SK-N-SH (cell line): ENCODE data around the gene DGKE. TPM values are rescaled to one million over a fixed set of nuclear protein-coding genes. Genes with fewer than 3 reads are reported as not detected.

Source experiments
- CTCF ChIA-PET: fragments of 300-600, 350-600 bp; formaldehyde crosslinking; extraction: SDS; loops from one replicate; lab custom pipeline; 2021; lab: Yijun Ruan, JAX
- POLR2A ChIA-PET: fragments of 350-600 bp; sonication (Branson Sonifier 250); formaldehyde crosslinking; extraction: SDS; loops from one replicate; lab custom pipeline; 2020; ENCODE audit warnings: antibody characterized with exemption, inconsistent platforms; lab: Yijun Ruan, JAX
- DNase-seq: peaks from one replicate; pipeline ENCODE4 v3.0.0; 2012
- H2AFZ ChIP-seq: fragments of 200-600 bp; sonication (generic); 2 replicates; pipeline ENCODE4 v1.8.1; 2016; ENCODE audit warnings: antibody characterized with exemption, mild to moderate bottlenecking, low read depth
- H3F3A ChIP-seq: fragments of 200-600 bp; sonication (generic); replicated peaks from 2 replicates; pipeline ENCODE3; 2016; ENCODE audit warnings: antibody characterized with exemption, mild to moderate bottlenecking; ENCODE audit not compliant: insufficient read depth
- H3K27ac ChIP-seq, 2 experiments: fragments of 200-500 bp in 1 of 2; fragments of 200-600 bp in 1 of 2; sonication (Bioruptor generic) in 1 of 2; sonication (generic), shearing (Covaris generic) in 1 of 2; 2 replicates each; pipeline versions ENCODE4 v1.5.1 to v1.6.1; 2014 to 2016; ENCODE audit warnings: low read depth in 2 of 2, inconsistent platforms in 1 of 2, low read length in 1 of 2, mild to moderate bottlenecking in 1 of 2, mixed read lengths in 1 of 2
- H3K27me3 ChIP-seq: fragments of 200-600 bp; sonication (generic), shearing (Covaris generic); 2 replicates; pipeline ENCODE4 v1.6.1; 2016; ENCODE audit warnings: mixed run types; ENCODE audit not compliant: insufficient read depth
- H3K36me3 ChIP-seq, 2 experiments: fragments of 200-500 bp in 1 of 2; fragments of 200-600 bp in 1 of 2; sonication (Bioruptor generic) in 1 of 2; sonication (generic) in 1 of 2; replicated peaks in 1 of 2; 2 replicates each; pipeline versions ENCODE3 to v1.5.1; 2014 to 2016; ENCODE audit warnings: low read length in 1 of 2, mild to moderate bottlenecking in 1 of 2; ENCODE audit not compliant: insufficient read depth in 2 of 2, control insufficient read depth in 1 of 2
- H3K4me1 ChIP-seq, 2 experiments: fragments of 200-500 bp in 1 of 2; fragments of 200-600 bp in 1 of 2; sonication (Bioruptor generic) in 1 of 2; sonication (generic), shearing (Covaris generic) in 1 of 2; 2 replicates each; pipeline versions ENCODE4 v1.5.1 to v1.6.1; 2014 to 2016; ENCODE audit warnings: low read depth in 1 of 2, low read length in 1 of 2, mixed run types in 1 of 2; ENCODE audit not compliant: insufficient read depth in 2 of 2, control insufficient read depth in 1 of 2
- H3K4me2 ChIP-seq: fragments of 200-600 bp; sonication (generic), shearing (Covaris generic); 2 replicates; pipeline ENCODE4 v1.6.1; 2017; ENCODE audit warnings: mixed run types
- H3K4me3 ChIP-seq, 2 experiments: fragments of 200-500 bp in 1 of 2; fragments of 200-600 bp in 1 of 2; sonication (Bioruptor generic) in 1 of 2; sonication (generic), shearing (Covaris generic) in 1 of 2; 2 replicates each; pipeline versions ENCODE4 v1.5.1 to v1.8.1; 2014 to 2016; ENCODE audit warnings: low read depth in 2 of 2, inconsistent platforms in 1 of 2, low read length in 1 of 2, mild to moderate bottlenecking in 1 of 2, mixed read lengths in 1 of 2, moderate library complexity in 1 of 2
- H3K79me2 ChIP-seq: fragments of 200-600 bp; sonication (generic); 2 replicates; pipeline ENCODE4 v1.8.1; 2017; ENCODE audit warnings: mild to moderate bottlenecking; ENCODE audit not compliant: insufficient read depth
- H3K9ac ChIP-seq: fragments of 200-600 bp; sonication (generic); 2 replicates; pipeline ENCODE4 v1.6.1; 2017; ENCODE audit warnings: mixed run types
- H3K9me2 ChIP-seq: fragments of 200-600 bp; sonication (generic); 2 replicates; pipeline ENCODE4 v1.6.1; 2017; ENCODE audit warnings: mixed run types
- H3K9me3 ChIP-seq: fragments of 200-600 bp; sonication (generic); 2 replicates; pipeline ENCODE4 v1.6.1; 2017; ENCODE audit warnings: mixed run types, mild to moderate bottlenecking, moderate library complexity
- H4K20me1 ChIP-seq: fragments of 200-600 bp; sonication (generic); 2 replicates; pipeline ENCODE4 v1.6.1; 2017; ENCODE audit warnings: mild to moderate bottlenecking, mixed run types; ENCODE audit not compliant: insufficient read depth
- CTCF ChIP-seq: fragments of 200-600 bp; sonication (generic); IDR thresholded peaks from 2 replicates; pipeline ENCODE4 v1.6.1; 2017; ENCODE audit warnings: antibody characterized with exemption, mild to moderate bottlenecking, moderate library complexity
- ELF1 ChIP-seq: IDR thresholded peaks from 2 replicates; pipeline ENCODE4 v1.4.0; 2012
- FOXM1 ChIP-seq: IDR thresholded peaks from 2 replicates; pipeline ENCODE4 v1.4.0; 2012; ENCODE audit warnings: low read depth, mild to moderate bottlenecking
- GABPA ChIP-seq: IDR thresholded peaks from 2 replicates; pipeline ENCODE4 v1.4.0; 2012; ENCODE audit warnings: low read depth, mild to moderate bottlenecking
- GATA2 ChIP-seq: sonication (generic); formaldehyde crosslinking; IDR thresholded peaks from 2 replicates; pipeline ENCODE4 v1.5.0; 2020; ENCODE audit warnings: mild to moderate bottlenecking, missing genetic modification reagents
- IRF3 ChIP-seq: fragments of 150-350 bp; IDR thresholded peaks from 2 replicates; pipeline ENCODE4 v1.6.1; 2016; ENCODE audit warnings: mild to moderate bottlenecking, low read depth, low read length
- JUND ChIP-seq: IDR thresholded peaks from 2 replicates; pipeline ENCODE4 v1.4.0; 2012
- MXI1 ChIP-seq: IDR thresholded peaks from 2 replicates; pipeline ENCODE4 v1.6.1; 2012; ENCODE audit warnings: mild to moderate bottlenecking, low read depth, low read length, improper control_type of control experiment
- NRF1 ChIP-seq: IDR thresholded peaks from 2 replicates; pipeline ENCODE4 v1.6.1; 2012; ENCODE audit warnings: low read depth, mild to moderate bottlenecking, low read length
- RAD21 ChIP-seq: IDR thresholded peaks from 2 replicates; pipeline ENCODE4 v1.6.1; 2012; ENCODE audit warnings: mild to moderate bottlenecking, low read length
- RCOR1 ChIP-seq: fragments of 150-350 bp; IDR thresholded peaks from 2 replicates; pipeline ENCODE4 v1.6.1; 2017; ENCODE audit warnings: antibody characterized with exemption, low read length
- RFX5 ChIP-seq: IDR thresholded peaks from 2 replicates; pipeline ENCODE4 v1.6.1; 2012; ENCODE audit warnings: mild to moderate bottlenecking, improper control_type of control experiment, low read length
- RXRA ChIP-seq: IDR thresholded peaks from 2 replicates; pipeline ENCODE4 v1.4.0; 2012; ENCODE audit warnings: low read depth, mild to moderate bottlenecking, borderline replicate concordance
- SIN3A ChIP-seq: IDR thresholded peaks from 2 replicates; pipeline ENCODE4 v1.6.1; 2012; ENCODE audit warnings: low read depth, mild to moderate bottlenecking, low read length, moderate library complexity, borderline replicate concordance
- SMC3 ChIP-seq: IDR thresholded peaks from 2 replicates; pipeline ENCODE4 v1.6.1; 2012; ENCODE audit warnings: low read depth, low read length, improper control_type of control experiment
- TEAD4 ChIP-seq: IDR thresholded peaks from 2 replicates; pipeline ENCODE4 v1.4.0; 2012; ENCODE audit warnings: mild to moderate bottlenecking, borderline replicate concordance; ENCODE audit not compliant: insufficient read depth
- YY1 ChIP-seq: IDR thresholded peaks from 2 replicates; pipeline ENCODE4 v1.4.0; 2012; ENCODE audit warnings: low read depth, mild to moderate bottlenecking
- WGBS: methylation state at CpG from one replicate; pipeline ENCODE4 v1.1.6; 2017; ENCODE audit warnings: low lambda C conversion rate; 5-methylcytosine and 5-hydroxymethylcytosine counted together
- polyA plus RNA-seq, 3 experiments: library from polyadenylated mRNA; depleted of rRNA; stranded (reverse); fragments of >200 nt; gene quantifications; 2 replicates each; pipeline ENCODE4 v1.2.3, GENCODE V29; 2012
- TF ChIP-seq, protein P1 (sequence below): IDR thresholded peaks from 2 replicates; pipeline ENCODE4 v1.4.0; 2012; ENCODE audit warnings: low read depth
- TF ChIP-seq, protein P2 (sequence below): IDR thresholded peaks from 2 replicates; pipeline ENCODE4 v1.4.0; 2012; ENCODE audit warnings: low read depth, borderline replicate concordance

Gene DGKE
- polyA plus RNA-seq, 1 of the 3 experiments (the other 2 are of a cell fraction): 2.4 TPM

DNA sequence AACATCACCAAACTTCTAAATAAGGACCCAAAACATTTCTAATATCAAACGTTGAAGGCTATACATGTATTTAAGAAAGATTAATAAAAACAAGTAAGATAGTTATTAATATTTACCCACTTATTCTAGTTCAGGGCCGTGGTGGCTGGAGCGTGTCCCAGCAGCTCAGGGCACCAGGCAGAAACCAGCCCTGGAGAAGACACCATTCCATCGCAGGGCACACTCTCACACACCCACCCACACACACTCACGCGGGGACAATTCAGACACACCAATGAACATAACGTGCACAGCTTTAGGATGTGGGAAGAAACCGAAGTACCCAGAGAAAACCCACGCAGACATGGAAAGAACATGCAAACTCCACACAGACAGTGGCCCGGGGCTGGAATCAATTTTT is 13.7 kb upstream of the DGKE start (continued):
- TF ChIP-seq RCOR1: no peak
- no peak for TF ChIP-seq NRF1
- TF ChIP-seq RFX5: no peak
- no peak for TF ChIP-seq TEAD4
- no peak for TF ChIP-seq IRF3
- TF ChIP-seq RXRA: no peak

DNA sequence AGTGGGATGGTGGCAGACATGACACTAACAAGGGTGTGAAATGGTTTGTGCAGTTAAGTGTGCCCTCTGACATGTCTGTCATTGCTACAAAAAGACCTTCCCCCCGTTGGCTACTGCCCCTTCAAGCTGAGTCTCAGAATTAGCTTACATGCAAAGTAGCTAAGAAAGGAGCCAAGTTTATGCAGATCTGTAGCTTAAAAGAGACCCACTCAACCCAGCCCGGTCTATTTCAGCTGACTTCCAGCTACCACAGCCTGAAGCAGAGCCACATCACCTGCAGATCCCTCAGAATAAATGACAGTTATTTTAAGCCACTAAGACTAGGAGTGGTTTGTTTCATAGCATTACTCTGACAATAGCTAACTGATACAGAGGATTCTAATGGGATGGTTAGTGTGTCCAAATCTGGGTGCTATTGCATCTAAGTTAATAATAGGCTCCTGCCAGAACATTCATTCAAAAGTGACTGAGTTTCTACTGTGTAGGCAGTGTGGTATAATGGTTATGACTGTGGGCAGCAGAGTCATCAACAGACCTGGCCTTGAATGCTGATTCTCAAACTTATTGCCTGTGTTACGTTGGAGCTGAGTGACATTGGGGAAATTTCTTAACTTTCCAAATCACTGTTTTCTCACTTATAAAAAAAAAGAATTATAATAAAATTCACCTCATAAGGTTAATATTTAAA is 12.0 kb upstream of the DGKE start:
- no peak overlapping the region for H3K27ac ChIP-seq
- CTCF ChIA-PET: interaction anchor here (1.9 to 15.9 kb wide), 3 partner anchors 103 to 121 kb away, joined by 5 to 251 read pairs (median 28); no protein-coding TSS in a partner anchor
- no peak overlapping the region for H3K4me3 ChIP-seq
- H3K9me2 ChIP-seq: no peaks in the 10 kb centered on the region
- H3F3A ChIP-seq: no peaks in the 10 kb centered on the region
- H4K20me1 ChIP-seq: no peaks in the 10 kb centered on the region
- no peak overlapping the region for H3K4me2 ChIP-seq
- H2AFZ ChIP-seq: no peak overlapping the region
- H3K9me3 ChIP-seq: no peaks in the 10 kb centered on the region
- POLR2A ChIA-PET: no interaction called here
- DNase-seq: no peak
- H3K4me1 ChIP-seq: peaks cover 0 to 2% of the 10 kb centered on the region in 2 experiments; a peak in 1 of 4 replicates
- no peaks in the 10 kb centered on the region for H3K27me3 ChIP-seq
- H3K36me3 ChIP-seq: no peaks in the 10 kb centered on the region
- WGBS: 76% methylated on average over 3 of the region's 3 CpGs
- TF ChIP-seq, protein P1, sequence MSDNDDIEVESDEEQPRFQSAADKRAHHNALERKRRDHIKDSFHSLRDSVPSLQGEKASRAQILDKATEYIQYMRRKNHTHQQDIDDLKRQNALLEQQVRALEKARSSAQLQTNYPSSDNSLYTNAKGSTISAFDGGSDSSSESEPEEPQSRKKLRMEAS: no peak
- TF ChIP-seq GABPA (no peak), RCOR1 (no peak), MXI1 (no peak), SMC3 (no peak), YY1 (no peak), RXRA (no peak), FOXM1 (no peak), CTCF (no peak), NRF1 (no peak), GATA2 (CRISPR knock-in tag) (no peak), TEAD4 (no peak), SIN3A (no peak), RAD21 (no peak), JUND (no peak), ELF1 (no peak)
- TF ChIP-seq, protein P2, sequence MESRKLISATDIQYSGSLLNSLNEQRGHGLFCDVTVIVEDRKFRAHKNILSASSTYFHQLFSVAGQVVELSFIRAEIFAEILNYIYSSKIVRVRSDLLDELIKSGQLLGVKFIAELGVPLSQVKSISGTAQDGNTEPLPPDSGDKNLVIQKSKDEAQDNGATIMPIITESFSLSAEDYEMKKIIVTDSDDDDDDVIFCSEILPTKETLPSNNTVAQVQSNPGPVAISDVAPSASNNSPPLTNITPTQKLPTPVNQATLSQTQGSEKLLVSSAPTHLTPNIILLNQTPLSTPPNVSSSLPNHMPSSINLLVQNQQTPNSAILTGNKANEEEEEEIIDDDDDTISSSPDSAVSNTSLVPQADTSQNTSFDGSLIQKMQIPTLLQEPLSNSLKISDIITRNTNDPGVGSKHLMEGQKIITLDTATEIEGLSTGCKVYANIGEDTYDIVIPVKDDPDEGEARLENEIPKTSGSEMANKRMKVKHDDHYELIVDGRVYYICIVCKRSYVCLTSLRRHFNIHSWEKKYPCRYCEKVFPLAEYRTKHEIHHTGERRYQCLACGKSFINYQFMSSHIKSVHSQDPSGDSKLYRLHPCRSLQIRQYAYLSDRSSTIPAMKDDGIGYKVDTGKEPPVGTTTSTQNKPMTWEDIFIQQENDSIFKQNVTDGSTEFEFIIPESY: no peak
- H3K9ac ChIP-seq: no peak overlapping the region
- no peaks in the 10 kb centered on the region for H3K79me2 ChIP-seq
